Cardiac fibroblast (primary cell): ENCODE data around the gene CLCF1.

ENCODE experiments used
- DNase-seq, 2 donors: peaks; one replicate each; pipeline versions ENCODE4 v3.0.0 to v3.0.0-alpha.2; 2010; ENCODE audit warnings: low read depth in 2 of 2
- H3K4me3 ChIP-seq, 2 donors: replicated peaks in 1 of 2; 1 replicate in 1 of 2; 2 replicates in 1 of 2; pipeline ENCODE4 v1.5.1; 2011; ENCODE audit warnings: low read depth in 2 of 2, low read length in 2 of 2, mild to moderate bottlenecking in 2 of 2, moderate library complexity in 1 of 2
- CTCF ChIP-seq: IDR thresholded peaks from one replicate; pipeline ENCODE4 v1.5.1; 2011; ENCODE audit warnings: low read depth, mild to moderate bottlenecking, low read length, inconsistent platforms

The CLCF1 gene

GRCh38 chr11:67382276-67383136 lies 9.1 kb upstream of the CLCF1 start:
- no peak overlapping the region for H3K4me3 ChIP-seq
- peak; percentile 100 for TF ChIP-seq CTCF

GRCh38 chr11:67381244-67381972 lies 8.0 kb upstream of the CLCF1 start:
- H3K4me3 ChIP-seq = no peak overlapping the region
- no peak for DNase-seq
- TF ChIP-seq CTCF = no peak

More at GRCh38 chr11:67382276-67383136, 9.1 kb upstream of the CLCF1 start:
- peak; percentile 82 to 83 for DNase-seq

- no peak overlapping the region for H3K4me3 ChIP-seq
- peak in 1 of 2 donors; percentile 41 for DNase-seq
- no peak for TF ChIP-seq CTCF
Observed at GRCh38 chr11:67379061-67380058, 6.0 kb upstream of the CLCF1 start.

GRCh38 chr11:67378544-67378943 lies 5.1 kb upstream of the CLCF1 start:
- no peak for TF ChIP-seq CTCF
- DNase-seq = no peak
- no peak overlapping the region for H3K4me3 ChIP-seq

GRCh38 chr11:67376873-67377808 lies 3.7 kb upstream of the CLCF1 start:
- DNase-seq = no peak
- no peak for TF ChIP-seq CTCF
- no peak overlapping the region for H3K4me3 ChIP-seq
